Kasumi-1 (cell line): ENCODE results near the gene FAM133A.

Experiments used
- DNase-seq, 2 experiments: peaks; one replicate each; lab custom pipeline; 2025; lab: John Stamatoyannopoulos, UW

FAM133A gene

GRCh38 chrX:93673869-93674271 is at the start of gene FAM133A:
TSS of gene FAM133A (plus strand) at chrX:93674206. CDS start at chrX:93709420, 35,214 bp downstream.
- no peak for DNase-seq

GRCh38 chrX:93637591-93637990 is 36.4 kb upstream of the FAM133A start:
- DNase-seq: no peak

- DNase-seq: no peak
Observed at GRCh38 chrX:93649381-93649780, 24.6 kb upstream of the FAM133A start.

GRCh38 chrX:93660575-93660974 is 13.4 kb upstream of the FAM133A start:
- DNase-seq: no peak

GRCh38 chrX:93673056-93673868 is 744 bp upstream of the FAM133A start, which contains the start of gene NAP1L3:
TSS of gene NAP1L3 (minus strand) at chrX:93673578. CDS start at chrX:93673304, 274 bp downstream.
- DNase-seq: no peak

GRCh38 chrX:93695981-93696380 is 22.0 kb downstream of the FAM133A start:
- DNase-seq: no peak

- DNase-seq: no peak
Observed at GRCh38 chrX:93703701-93704100, 29.7 kb downstream of the FAM133A start.

GRCh38 chrX:93711076-93711475 is 37.1 kb downstream of the FAM133A start:
- DNase-seq: no peak

- DNase-seq: no peak
Observed at GRCh38 chrX:93741811-93742210, 67.8 kb downstream of the FAM133A start.

- no peak for DNase-seq
Observed at GRCh38 chrX:93760163-93760562, 86.2 kb downstream of the FAM133A start.
